Measurements from ENCODE around the gene UCK1. TPM values are rescaled to one million over a fixed set of nuclear protein-coding genes. Genes with fewer than 3 reads are reported as not detected.

Gene UCK1
- total RNA-seq, 2 donors from 2014 or later: 47.6 to 48.2 TPM

DNA sequence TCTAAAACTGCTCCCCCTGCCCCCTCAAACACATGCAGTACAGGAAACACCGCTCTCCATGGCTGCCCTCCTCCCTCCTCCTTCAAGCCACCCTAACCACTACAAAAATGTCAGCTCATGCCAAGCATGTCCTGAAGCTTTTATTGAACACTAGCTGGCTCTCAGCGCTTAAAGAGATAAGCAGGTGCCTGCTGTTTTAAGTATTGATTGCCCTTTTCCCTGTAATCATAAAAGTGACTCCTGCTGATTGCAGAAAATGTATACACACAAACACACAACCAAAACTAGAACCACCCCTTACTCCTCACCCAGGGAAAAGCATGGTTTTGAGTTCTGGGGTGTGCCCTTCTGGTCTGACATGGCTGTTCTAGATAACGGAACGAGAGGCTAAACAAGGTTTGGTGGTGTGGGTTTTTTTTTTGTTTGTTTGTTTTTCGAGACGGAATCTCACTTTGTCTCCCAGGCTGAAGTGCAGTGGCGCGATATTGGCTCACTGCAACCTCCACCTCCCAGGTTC is 3.7 kb upstream of the UCK1 start:
- Histone ChIP-seq H3K4me3 (no peak overlapping the region), H3K9me3 (no peaks in the 10 kb centered on the region), H3K27me3 (replicated peaks; ENCODE audit: insufficient read depth) (no peaks in the 10 kb centered on the region), H3K36me3 (no peaks in the 10 kb centered on the region), H3K4me1 (replicated peaks) (peaks cover 5% of the 10 kb centered on the region), H3K27ac (no peak overlapping the region)
- intact Hi-C loops (cut with DNase I): no loop called here
- DNase-seq (ENCODE audit: low spot score): no peak
- WGBS: 48% methylated on average over 8 of the region's 8 CpGs
- TF ChIP-seq POLR2AphosphoS5 (IDR thresholded peaks at IDR 0.05): no peak
- TF ChIP-seq POLR2A (IDR thresholded peaks at IDR 0.05): no peak
- TF ChIP-seq, protein P1, sequence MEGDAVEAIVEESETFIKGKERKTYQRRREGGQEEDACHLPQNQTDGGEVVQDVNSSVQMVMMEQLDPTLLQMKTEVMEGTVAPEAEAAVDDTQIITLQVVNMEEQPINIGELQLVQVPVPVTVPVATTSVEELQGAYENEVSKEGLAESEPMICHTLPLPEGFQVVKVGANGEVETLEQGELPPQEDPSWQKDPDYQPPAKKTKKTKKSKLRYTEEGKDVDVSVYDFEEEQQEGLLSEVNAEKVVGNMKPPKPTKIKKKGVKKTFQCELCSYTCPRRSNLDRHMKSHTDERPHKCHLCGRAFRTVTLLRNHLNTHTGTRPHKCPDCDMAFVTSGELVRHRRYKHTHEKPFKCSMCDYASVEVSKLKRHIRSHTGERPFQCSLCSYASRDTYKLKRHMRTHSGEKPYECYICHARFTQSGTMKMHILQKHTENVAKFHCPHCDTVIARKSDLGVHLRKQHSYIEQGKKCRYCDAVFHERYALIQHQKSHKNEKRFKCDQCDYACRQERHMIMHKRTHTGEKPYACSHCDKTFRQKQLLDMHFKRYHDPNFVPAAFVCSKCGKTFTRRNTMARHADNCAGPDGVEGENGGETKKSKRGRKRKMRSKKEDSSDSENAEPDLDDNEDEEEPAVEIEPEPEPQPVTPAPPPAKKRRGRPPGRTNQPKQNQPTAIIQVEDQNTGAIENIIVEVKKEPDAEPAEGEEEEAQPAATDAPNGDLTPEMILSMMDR (IDR thresholded peaks at IDR 0.05): no peak

DNA sequence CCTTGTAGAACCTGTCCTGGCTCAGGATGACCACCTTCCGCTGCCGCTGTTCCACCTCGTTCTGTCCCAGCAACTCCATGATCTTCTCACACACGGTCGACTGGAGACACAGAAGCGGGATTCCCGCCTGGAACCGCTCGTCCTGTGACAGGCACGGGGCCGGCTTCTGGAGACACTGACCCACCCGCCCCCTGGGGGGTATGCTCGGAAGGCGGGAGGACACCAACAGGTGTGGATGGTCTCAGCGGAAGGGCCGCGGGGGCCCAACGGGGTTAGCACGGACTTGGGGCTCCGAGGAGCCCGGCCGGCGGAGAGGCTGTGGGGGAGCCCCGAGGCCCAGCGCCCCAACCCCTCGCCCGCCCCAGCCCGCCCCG is 530 bp downstream of the UCK1 start:
- DNase-seq (ENCODE audit: low spot score): peak; percentile 25
- H3K36me3 ChIP-seq: peaks cover 0 to 15% of the 10 kb centered on the region in 2 donors
- WGBS: 2% methylated on average over 29 of the region's 29 CpGs
- peak overlapping the region; percentile 99 for H3K4me3 ChIP-seq
- H3K27ac ChIP-seq: peak overlapping the region; percentile 78 to 81
- no peaks in the 10 kb centered on the region for H3K27me3 ChIP-seq (replicated peaks; ENCODE audit: insufficient read depth)
- no peaks in the 10 kb centered on the region for H3K9me3 ChIP-seq
- H3K4me1 ChIP-seq (replicated peaks): peaks cover 6% of the 10 kb centered on the region
- intact Hi-C loops (cut with DNase I): loop anchor here (1.0 kb wide), 1 partner anchor 180 kb away; no protein-coding TSS in a partner anchor
- TF ChIP-seq POLR2A (IDR thresholded peaks at IDR 0.05) (no peak), POLR2AphosphoS5 (IDR thresholded peaks at IDR 0.05) (no peak)
- TF ChIP-seq, protein P1 (IDR thresholded peaks at IDR 0.05): peak in 2 of 4 experiments; percentile 18 to 33

DNA sequence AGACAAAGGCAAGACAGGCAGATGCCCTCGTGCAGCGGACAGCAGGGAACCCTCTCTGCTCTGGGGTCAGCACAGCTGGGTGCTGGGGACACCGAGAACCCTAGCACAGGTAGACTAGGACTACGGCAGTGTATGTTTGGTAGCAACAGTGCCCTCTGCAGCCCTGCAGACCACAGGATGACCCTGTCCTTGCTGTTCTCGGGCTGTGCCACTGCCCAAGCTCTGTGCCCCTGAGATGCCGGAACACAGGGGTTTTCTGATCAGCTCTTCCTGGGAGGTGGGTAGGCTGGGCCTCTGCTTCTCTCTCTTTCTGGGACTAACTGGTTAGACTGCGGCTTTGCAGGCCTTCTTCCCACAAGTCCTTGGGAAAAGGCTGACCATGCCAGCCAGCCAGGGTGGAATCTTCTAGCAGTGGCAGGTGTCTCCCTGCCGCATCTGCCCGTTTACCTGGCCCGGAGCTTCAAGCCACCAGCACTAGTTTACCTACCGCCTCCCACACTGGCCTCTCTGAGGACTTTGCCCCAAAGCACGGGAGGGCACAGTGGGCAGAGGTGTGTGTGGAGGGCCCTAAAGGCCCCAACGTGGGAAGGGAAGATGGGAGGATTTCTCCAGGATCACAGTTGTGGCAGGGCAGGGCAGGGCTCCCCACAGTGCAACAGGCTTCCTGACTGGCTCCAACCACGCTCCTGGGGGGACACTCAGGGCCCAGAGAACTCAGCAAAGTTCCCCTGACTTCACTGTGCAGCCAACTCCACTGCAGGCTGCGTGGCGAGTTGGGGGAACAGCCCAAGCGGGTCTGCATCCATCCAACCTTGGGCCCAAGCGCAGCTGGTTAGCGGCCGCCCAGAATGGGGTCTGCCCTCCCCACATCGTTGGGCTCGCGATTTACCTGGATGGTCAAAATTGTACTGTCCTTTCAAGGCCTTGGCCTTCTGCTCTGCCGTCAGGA is 1.2 kb downstream of the UCK1 start:
- TF ChIP-seq, protein P1 (IDR thresholded peaks at IDR 0.05): no peak
- TF ChIP-seq POLR2AphosphoS5 (IDR thresholded peaks at IDR 0.05) (no peak), POLR2A (IDR thresholded peaks at IDR 0.05) (no peak)
- WGBS: 56% methylated on average over 24 of the region's 24 CpGs
- DNase-seq (ENCODE audit: low spot score): no peak
- intact Hi-C loops (cut with DNase I): loop anchor here (1.0 kb wide), 1 partner anchor 180 kb away; no protein-coding TSS in a partner anchor
- peak overlapping the region; percentile 78 to 81 for H3K27ac ChIP-seq
- no peaks in the 10 kb centered on the region for H3K27me3 ChIP-seq (replicated peaks; ENCODE audit: insufficient read depth)
- H3K4me1 ChIP-seq (replicated peaks): peaks cover 6% of the 10 kb centered on the region
- peaks cover 0 to 15% of the 10 kb centered on the region in 2 donors for H3K36me3 ChIP-seq
- peak overlapping the region; percentile 99 for H3K4me3 ChIP-seq
- H3K9me3 ChIP-seq: no peaks in the 10 kb centered on the region

DNA sequence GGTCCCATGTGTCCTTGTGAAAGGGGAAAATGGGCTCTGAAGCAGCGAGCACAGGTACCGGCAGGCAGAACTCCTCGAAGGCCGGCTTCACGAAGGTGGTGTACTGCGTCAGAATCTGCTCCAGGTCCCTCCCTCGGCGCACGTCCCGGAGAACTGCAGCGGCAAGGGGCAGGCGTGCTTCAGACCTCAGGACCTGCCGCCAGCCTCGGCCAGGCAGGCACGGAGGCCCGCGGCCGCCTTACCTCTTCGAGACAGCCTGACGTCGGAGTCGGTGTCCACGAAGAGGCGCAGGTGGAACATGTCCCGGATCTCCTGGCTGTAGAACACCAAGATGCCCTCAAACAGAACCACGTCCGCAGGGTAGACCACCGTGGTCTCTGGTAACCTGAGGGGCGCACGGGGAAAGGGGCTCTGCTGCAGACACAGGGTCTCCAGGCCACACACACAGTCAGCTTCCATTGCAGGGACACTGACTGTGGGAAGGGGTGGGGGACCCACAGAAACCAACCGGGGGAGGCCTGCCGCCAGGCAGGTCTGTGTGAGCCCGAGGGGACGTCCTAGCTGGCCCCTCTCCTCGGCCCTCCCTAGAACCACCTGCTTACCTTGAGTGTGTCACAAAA is 2.1 kb downstream of the UCK1 start:
- 92% methylated on average over 35 of the region's 35 CpGs for WGBS
- no peak overlapping the region for H3K27ac ChIP-seq
- no peaks in the 10 kb centered on the region for H3K9me3 ChIP-seq
- peaks cover 0 to 15% of the 10 kb centered on the region in 2 donors for H3K36me3 ChIP-seq
- H3K4me1 ChIP-seq (replicated peaks): peaks cover 6% of the 10 kb centered on the region
- no peak overlapping the region for H3K4me3 ChIP-seq
- H3K27me3 ChIP-seq (replicated peaks; ENCODE audit: insufficient read depth): no peaks in the 10 kb centered on the region
- no peak for DNase-seq (ENCODE audit: low spot score)
- no peak for TF ChIP-seq POLR2AphosphoS5 (IDR thresholded peaks at IDR 0.05)
- TF ChIP-seq, protein P1 (IDR thresholded peaks at IDR 0.05): no peak
- TF ChIP-seq POLR2A (IDR thresholded peaks at IDR 0.05): no peak
- intact Hi-C loops (cut with DNase I): no loop called here
